Esophagus muscularis mucosa (tissue), 4 donors: ENCODE measurements around the gene ZNF280A. TPM values are rescaled to one million over a fixed set of nuclear protein-coding genes. Genes with fewer than 3 reads are reported as not detected.

ENCODE experiments used
- DNase-seq: peaks from one replicate; pipeline ENCODE4 v3.0.0-alpha.2; 2017; ENCODE audit errors: extremely low spot score
- H3K27ac ChIP-seq, 4 donors: fragments of 200-600 bp; sonication (generic); replicated peaks in 1 of 4; 1 replicate in 3 of 4; 2 replicates in 1 of 4; pipeline ENCODE4 v1.5.1; 2016 to 2019; ENCODE audit warnings: mild to moderate bottlenecking in 1 of 4
- H3K27me3 ChIP-seq, 4 donors: fragments of 200-600 bp; sonication (generic); one replicate each; pipeline versions ENCODE4 v1.5.1 to v1.6.0; 2016 to 2019
- H3K36me3 ChIP-seq, 4 donors: fragments of 200-600 bp; sonication (generic); one replicate each; pipeline ENCODE4 v1.5.1; 2016 to 2019
- H3K4me1 ChIP-seq, 4 donors: fragments of 200-600 bp; sonication (generic); one replicate each; pipeline ENCODE4 v1.5.1; 2016 to 2019
- H3K4me3 ChIP-seq, 4 donors: fragments of 200-600 bp; sonication (generic); 1 replicate in 2 of 4; 2 replicates in 2 of 4; pipeline ENCODE4 v1.5.1; 2016 to 2019; ENCODE audit warnings: mild to moderate bottlenecking in 4 of 4, moderate library complexity in 1 of 4
- H3K9me3 ChIP-seq, 4 donors: fragments of 200-600 bp; sonication (generic); 1 replicate in 3 of 4; 2 replicates in 1 of 4; pipeline ENCODE4 v1.5.1; 2016 to 2019
- EP300 ChIP-seq: sonication (generic); formaldehyde crosslinking; IDR thresholded peaks from one replicate; pipeline ENCODE4 v1.6.1; 2017; ENCODE audit warnings: antibody characterized with exemption
- POLR2A ChIP-seq: fragments of 450-650 bp; IDR thresholded peaks from one replicate; pipeline ENCODE4 v1.6.1; 2017; ENCODE audit warnings: antibody characterized with exemption, moderate library complexity, mild to moderate bottlenecking, low read depth
- POLR2AphosphoS5 ChIP-seq, 2 donors: sonication (generic); formaldehyde crosslinking; IDR thresholded peaks; one replicate each; pipeline ENCODE4 v1.6.1; 2017; ENCODE audit warnings: antibody characterized with exemption in 2 of 2
- WGBS: methylation state at CpG from one replicate; pipeline ENCODE4 v1.1.5; 2018; 5-methylcytosine and 5-hydroxymethylcytosine counted together
- intact Hi-C: fragments of 100-400 bp; cut with DNase I; formaldehyde crosslinking; loops from one replicate; pipeline ENCODE4 v1.15.1; 2023
- total RNA-seq, 4 donors: library from RNA; depleted of rRNA; stranded (reverse); fragments of >200 nt; gene quantifications; one replicate each; pipeline versions ENCODE4 v1.1.0 to v1.2.1, GENCODE V29; 2016
- TF ChIP-seq, protein P1 (sequence below), 3 experiments: fragments of 200-600 bp in 2 of 3; fragments of 450-650 bp in 1 of 3; sonication (generic) in 2 of 3; IDR thresholded peaks; one replicate each; pipeline ENCODE4 v1.5.1; 2017 to 2019; ENCODE audit warnings: antibody characterized with exemption in 3 of 3, mild to moderate bottlenecking in 2 of 3, moderate library complexity in 1 of 3

The ZNF280A gene
- total RNA-seq, 4 donors from 2014 or later: not detected

DNA sequence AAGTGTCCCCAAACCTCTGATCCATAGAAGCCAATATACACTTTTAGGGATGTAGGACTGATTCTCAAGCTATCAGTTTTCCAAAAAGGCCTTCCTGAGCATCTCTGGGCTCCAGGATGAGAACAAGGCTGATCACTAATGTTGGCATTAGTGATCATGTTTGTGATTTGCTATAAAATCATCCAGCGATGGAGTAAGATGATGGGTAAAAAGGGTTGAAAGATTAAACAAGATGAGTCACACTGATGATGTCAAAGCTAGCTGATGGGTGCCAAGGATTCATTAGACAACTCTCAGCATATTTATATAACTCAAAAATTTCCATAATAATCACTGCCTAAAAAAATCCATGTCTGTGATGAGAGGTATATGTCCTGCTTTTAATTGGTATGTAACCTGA is 54.3 kb downstream of the ZNF280A start:
- TF ChIP-seq POLR2AphosphoS5 (IDR thresholded peaks at IDR 0.05): no peak
- TF ChIP-seq, protein P1, sequence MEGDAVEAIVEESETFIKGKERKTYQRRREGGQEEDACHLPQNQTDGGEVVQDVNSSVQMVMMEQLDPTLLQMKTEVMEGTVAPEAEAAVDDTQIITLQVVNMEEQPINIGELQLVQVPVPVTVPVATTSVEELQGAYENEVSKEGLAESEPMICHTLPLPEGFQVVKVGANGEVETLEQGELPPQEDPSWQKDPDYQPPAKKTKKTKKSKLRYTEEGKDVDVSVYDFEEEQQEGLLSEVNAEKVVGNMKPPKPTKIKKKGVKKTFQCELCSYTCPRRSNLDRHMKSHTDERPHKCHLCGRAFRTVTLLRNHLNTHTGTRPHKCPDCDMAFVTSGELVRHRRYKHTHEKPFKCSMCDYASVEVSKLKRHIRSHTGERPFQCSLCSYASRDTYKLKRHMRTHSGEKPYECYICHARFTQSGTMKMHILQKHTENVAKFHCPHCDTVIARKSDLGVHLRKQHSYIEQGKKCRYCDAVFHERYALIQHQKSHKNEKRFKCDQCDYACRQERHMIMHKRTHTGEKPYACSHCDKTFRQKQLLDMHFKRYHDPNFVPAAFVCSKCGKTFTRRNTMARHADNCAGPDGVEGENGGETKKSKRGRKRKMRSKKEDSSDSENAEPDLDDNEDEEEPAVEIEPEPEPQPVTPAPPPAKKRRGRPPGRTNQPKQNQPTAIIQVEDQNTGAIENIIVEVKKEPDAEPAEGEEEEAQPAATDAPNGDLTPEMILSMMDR (IDR thresholded peaks at IDR 0.05): no peak
- TF ChIP-seq POLR2A: no peak
- TF ChIP-seq EP300: no peak
- Histone ChIP-seq H3K27ac (no peak overlapping the region), H3K4me1 (no peaks in the 10 kb centered on the region), H3K9me3 (peaks cover 0 to 26% (median 9%) of the 10 kb centered on the region in 4 donors), H3K36me3 (no peaks in the 10 kb centered on the region), H3K4me3 (no peak overlapping the region), H3K27me3 (peaks cover 0 to 56% (median 9%) of the 10 kb centered on the region in 4 donors)
- intact Hi-C loops: loop anchor here (10.0 kb wide), 1 partner anchor 489 kb away; no protein-coding TSS in a partner anchor
- DNase-seq: no peak
- 62% methylated on average over 1 of the region's 1 CpG for WGBS

DNA sequence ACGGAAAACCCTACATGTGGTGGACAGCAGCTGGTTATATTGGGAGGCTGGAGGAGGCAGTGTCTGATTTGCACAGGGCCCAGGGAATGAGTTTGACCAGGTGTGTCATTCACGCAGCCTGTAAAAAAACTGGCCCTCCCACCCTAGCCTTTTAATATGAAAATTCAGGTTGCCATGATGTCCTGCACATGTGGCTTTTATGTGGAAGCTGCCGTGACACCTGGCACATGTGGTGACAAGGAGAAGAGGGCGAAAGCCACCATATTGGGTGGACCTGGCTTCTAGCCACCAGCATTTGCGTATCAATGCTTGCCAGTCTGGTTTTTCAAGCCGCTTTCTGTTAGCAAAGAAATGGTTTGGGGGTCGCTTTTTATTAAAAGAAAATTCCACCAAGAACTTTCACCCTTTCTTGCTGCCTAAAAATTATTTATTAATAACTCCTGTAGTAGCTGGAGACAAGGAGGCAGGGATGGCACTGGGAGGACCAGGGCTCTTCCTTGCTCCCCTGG is 54.9 kb downstream of the ZNF280A start:
- no peak overlapping the region for H3K4me3 ChIP-seq
- peaks cover 0 to 59% (median 9%) of the 10 kb centered on the region in 4 donors for H3K27me3 ChIP-seq
- intact Hi-C loops: loop anchor here (10.0 kb wide), 1 partner anchor 490 kb away; no protein-coding TSS in a partner anchor
- WGBS: 86% methylated on average over 7 of the region's 7 CpGs
- H3K27ac ChIP-seq: no peak overlapping the region
- TF ChIP-seq POLR2AphosphoS5 (IDR thresholded peaks at IDR 0.05) (no peak), POLR2A (no peak), EP300 (no peak)
- TF ChIP-seq, protein P1 (IDR thresholded peaks at IDR 0.05): no peak
- no peaks in the 10 kb centered on the region for H3K36me3 ChIP-seq
- H3K4me1 ChIP-seq: no peaks in the 10 kb centered on the region
- peaks cover 0 to 28% (median 14%) of the 10 kb centered on the region in 4 donors for H3K9me3 ChIP-seq
- DNase-seq: no peak

DNA sequence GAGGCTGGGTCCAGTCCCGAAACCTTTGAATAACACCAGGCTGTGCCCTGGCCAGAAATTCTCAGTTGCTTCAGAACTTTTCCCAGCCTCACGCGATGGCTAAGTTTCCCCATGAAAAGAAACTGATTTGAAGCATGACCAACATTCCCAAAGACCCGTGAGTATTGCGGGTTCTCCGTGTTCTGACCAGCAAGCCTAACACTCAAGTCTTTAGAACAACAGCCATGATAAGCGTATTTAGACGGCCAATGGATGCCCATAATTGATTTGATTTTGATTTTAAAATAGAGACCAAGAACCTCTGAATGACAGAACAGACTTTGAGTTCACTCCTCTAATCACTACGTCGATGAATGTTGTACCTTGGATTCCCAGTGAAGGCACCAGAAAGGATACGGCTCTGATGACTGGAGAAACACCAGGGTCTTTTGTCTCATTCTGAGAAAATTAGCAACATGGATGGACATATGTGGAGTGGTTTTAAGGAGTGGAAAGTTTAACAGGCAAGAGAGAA is 55.5 kb downstream of the ZNF280A start:
- Histone ChIP-seq H3K9me3 (peaks cover 0 to 29% (median 20%) of the 10 kb centered on the region in 4 donors), H3K4me3 (no peak overlapping the region), H3K36me3 (no peaks in the 10 kb centered on the region), H3K27me3 (peaks cover 0 to 64% (median 9%) of the 10 kb centered on the region in 4 donors), H3K27ac (no peak overlapping the region), H3K4me1 (no peaks in the 10 kb centered on the region)
- intact Hi-C loops: loop anchor here (10.0 kb wide), 1 partner anchor 490 kb away; no protein-coding TSS in a partner anchor
- TF ChIP-seq POLR2A (no peak), POLR2AphosphoS5 (IDR thresholded peaks at IDR 0.05) (no peak), EP300 (no peak)
- TF ChIP-seq, protein P1 (IDR thresholded peaks at IDR 0.05): no peak
- WGBS: 85% methylated on average over 11 of the region's 11 CpGs
- DNase-seq: no peak

DNA sequence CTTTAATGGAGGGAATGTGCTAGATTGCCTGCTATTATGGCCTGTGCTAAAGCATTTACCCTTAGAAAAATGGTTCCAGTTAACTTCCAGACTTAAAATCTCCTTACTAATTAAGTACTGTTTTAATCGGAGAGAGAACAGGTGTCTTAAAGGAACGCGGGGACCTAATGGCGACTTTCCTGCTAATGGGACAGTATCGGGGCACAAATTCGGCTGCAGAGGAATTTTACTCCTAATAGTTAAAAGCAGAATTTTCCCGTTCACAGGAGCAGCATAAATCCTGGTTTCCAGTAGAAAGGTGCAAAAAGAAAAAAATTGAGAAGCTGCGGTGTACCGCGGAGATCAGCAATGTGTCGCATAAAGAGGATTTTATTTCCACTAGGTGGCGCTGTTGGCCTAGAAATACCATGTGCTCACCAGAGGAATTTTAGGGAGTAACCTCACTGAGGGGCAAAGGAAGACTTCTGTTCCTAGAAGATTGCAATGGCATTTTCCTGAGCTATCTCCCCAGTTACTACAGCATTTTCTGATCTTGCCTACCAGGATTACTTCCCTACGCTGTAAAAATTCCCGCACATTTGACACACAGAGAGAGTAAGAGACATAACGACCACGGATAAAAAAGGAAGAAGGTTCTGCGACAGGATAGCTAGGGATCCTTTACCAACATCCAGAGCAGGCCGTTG is 56.1 kb downstream of the ZNF280A start:
- no peak for TF ChIP-seq POLR2AphosphoS5 (IDR thresholded peaks at IDR 0.05)
- TF ChIP-seq, protein P1 (IDR thresholded peaks at IDR 0.05): peak; percentile 51 to 62 (median 62)

More for the DNA sequence above, 56.1 kb downstream of the ZNF280A start:
- H3K4me1 ChIP-seq: no peaks in the 10 kb centered on the region
- DNase-seq: no peak
- 35% methylated on average over 18 of the region's 18 CpGs for WGBS
- H3K27ac ChIP-seq: no peak overlapping the region
- intact Hi-C loops: loop anchor here (10.0 kb wide), 1 partner anchor 491 kb away; no protein-coding TSS in a partner anchor
- H3K36me3 ChIP-seq: no peaks in the 10 kb centered on the region
- no peak overlapping the region for H3K4me3 ChIP-seq
- H3K27me3 ChIP-seq: peaks cover 0 to 66% (median 9%) of the 10 kb centered on the region in 4 donors
- H3K9me3 ChIP-seq: peaks cover 0 to 29% (median 22%) of the 10 kb centered on the region in 4 donors

Other genes with a start within 250 kb of the ZNF280A start
- gene ZNF280B, start 11.5 kb downstream of the ZNF280A start, total RNA-seq: under 1 TPM; 0.33 to 0.71 (median 0.55) TPM
- gene PRAME, start 39.0 kb upstream of the ZNF280A start, total RNA-seq: not detected
- gene GGTLC2, start 124.3 kb upstream of the ZNF280A start, total RNA-seq: not detected